Trophoblast cell (in vitro differentiated cells and primary cell): ENCODE results near the gene ATP6AP1.

Experiments used
- DNase-seq, 2 donors: peaks; one replicate each; pipeline ENCODE4 v3.0.0-alpha.2; 2016
- H2AFZ ChIP-seq: 2 replicates; pipeline ENCODE4 v1.6.1; 2013; ENCODE audit warnings: low read length, moderate library complexity, mild to moderate bottlenecking; ENCODE audit not compliant: insufficient read depth, poor library complexity
- H2AK5ac ChIP-seq: 2 replicates; pipeline ENCODE4 v1.6.1; 2013; ENCODE audit warnings: mild to moderate bottlenecking, low read length
- H2BK120ac ChIP-seq: 2 replicates; pipeline ENCODE4 v1.6.1; 2013; ENCODE audit warnings: low read length, mild to moderate bottlenecking, moderate library complexity; ENCODE audit not compliant: insufficient read depth, poor library complexity
- H2BK12ac ChIP-seq: 2 replicates; pipeline ENCODE4 v1.6.1; 2013; ENCODE audit warnings: mild to moderate bottlenecking, low read length, moderate library complexity
- H2BK5ac ChIP-seq: 2 replicates; pipeline ENCODE4 v1.6.1; 2013; ENCODE audit warnings: low read length, low read depth, moderate library complexity, mild to moderate bottlenecking; ENCODE audit not compliant: poor library complexity
- H3K14ac ChIP-seq: 2 replicates; pipeline ENCODE4 v1.6.1; 2013; ENCODE audit warnings: mild to moderate bottlenecking, low read length
- H3K18ac ChIP-seq: 2 replicates; pipeline ENCODE4 v1.6.1; 2013; ENCODE audit warnings: mild to moderate bottlenecking, low read length
- H3K23ac ChIP-seq: 2 replicates; pipeline ENCODE4 v1.6.1; 2013; ENCODE audit warnings: low read length
- H3K27ac ChIP-seq: 2 replicates; pipeline ENCODE4 v1.5.1; 2013; ENCODE audit warnings: low read depth, mild to moderate bottlenecking, inconsistent platforms, low read length, moderate library complexity
- H3K27me3 ChIP-seq: 2 replicates; pipeline ENCODE4 v1.6.1; 2013; ENCODE audit warnings: inconsistent platforms, mild to moderate bottlenecking, low read length, moderate library complexity; ENCODE audit not compliant: insufficient read depth
- H3K36me3 ChIP-seq, 2 experiments: 1 replicate in 1 of 2; 2 replicates in 1 of 2; pipeline ENCODE4 v1.6.1; 2013; ENCODE audit warnings: low read length in 2 of 2, mild to moderate bottlenecking in 2 of 2, moderate library complexity in 1 of 2; ENCODE audit not compliant: insufficient read depth in 2 of 2, control insufficient read depth in 1 of 2
- H3K4ac ChIP-seq: 2 replicates; pipeline ENCODE4 v1.6.1; 2013; ENCODE audit warnings: low read depth, mild to moderate bottlenecking, low read length, moderate library complexity
- H3K4me1 ChIP-seq, 2 experiments: 1 replicate in 1 of 2; 2 replicates in 1 of 2; pipeline ENCODE4 v1.6.1; 2013; ENCODE audit warnings: low read length in 2 of 2, mild to moderate bottlenecking in 2 of 2, moderate library complexity in 1 of 2; ENCODE audit not compliant: insufficient read depth in 2 of 2, control insufficient read depth in 1 of 2
- H3K4me2 ChIP-seq: 2 replicates; pipeline ENCODE4 v1.6.1; 2013; ENCODE audit warnings: inconsistent platforms, mild to moderate bottlenecking, low read length, moderate library complexity
- H3K4me3 ChIP-seq: 2 replicates; pipeline ENCODE4 v1.5.1; 2013; ENCODE audit warnings: mild to moderate bottlenecking, low read depth, low read length, inconsistent platforms
- H3K79me1 ChIP-seq: one replicate; pipeline ENCODE4 v1.6.1; 2013; ENCODE audit warnings: low read length
- H3K79me2 ChIP-seq: 2 replicates; pipeline ENCODE4 v1.6.1; 2013; ENCODE audit warnings: low read length, mild to moderate bottlenecking; ENCODE audit not compliant: control insufficient read depth, insufficient read depth, poor library complexity
- H3K9ac ChIP-seq: 2 replicates; pipeline ENCODE4 v1.6.1; 2013; ENCODE audit warnings: mild to moderate bottlenecking, low read length
- H3K9me3 ChIP-seq: 2 replicates; pipeline ENCODE4 v1.6.1; 2013; ENCODE audit warnings: low read depth, mild to moderate bottlenecking, control low read depth, inconsistent platforms, low read length; ENCODE audit not compliant: insufficient read depth
- H4K12ac ChIP-seq: 2 replicates; pipeline ENCODE4 v1.6.1; 2013; ENCODE audit warnings: low read depth, mild to moderate bottlenecking, low read length, moderate library complexity
- H4K8ac ChIP-seq: 2 replicates; pipeline ENCODE4 v1.6.1; 2013; ENCODE audit warnings: low read depth, mild to moderate bottlenecking, low read length, moderate library complexity
- H4K91ac ChIP-seq: one replicate; pipeline ENCODE4 v1.6.1; 2013; ENCODE audit warnings: low read depth, mild to moderate bottlenecking, low read length, moderate library complexity
- WGBS: extraction: QIAGEN DNeasy Blood & Tissue Kit; methylation state at CpG from one replicate; pipeline ENCODE4 v1.1.7; 2013; ENCODE audit warnings: missing lambda C conversion rate; ENCODE audit not compliant: insufficient read length, insufficient coverage; ENCODE audit errors: extremely low coverage; 5-methylcytosine and 5-hydroxymethylcytosine counted together

The ATP6AP1 gene

GRCh38 chrX:154380787-154381186 lies 47.7 kb upstream of the ATP6AP1 start:
- H3K4me2 ChIP-seq, result peak overlapping the region; percentile 89
- no CpG with 5 or more reads among the region's 14 CpGs for WGBS
- no peak overlapping the region for H4K12ac ChIP-seq
- no peak overlapping the region for H2AK5ac ChIP-seq
- peaks cover 12 to 13% of the 10 kb centered on the region in 2 experiments for H3K4me1 ChIP-seq
- H3K9me3 ChIP-seq, result no peaks in the 10 kb centered on the region
- no peak overlapping the region for H2BK120ac ChIP-seq
- no peak overlapping the region for H3K9ac ChIP-seq
- H4K8ac ChIP-seq, result no peak overlapping the region
- no peak for DNase-seq
- peaks cover 13% of the 10 kb centered on the region for H3K79me1 ChIP-seq
- no peak overlapping the region for H2AFZ ChIP-seq
- H2BK12ac ChIP-seq, result no peak overlapping the region
- H3K79me2 ChIP-seq, result peaks cover 16% of the 10 kb centered on the region
- no peak overlapping the region for H3K18ac ChIP-seq
- H3K4me3 ChIP-seq, result no peak overlapping the region
- H3K36me3 ChIP-seq, result peaks cover 7 to 15% of the 10 kb centered on the region in 2 experiments
- H3K27me3 ChIP-seq, result no peaks in the 10 kb centered on the region
- H3K14ac ChIP-seq, result no peak overlapping the region
- no peak overlapping the region for H2BK5ac ChIP-seq
- H3K4ac ChIP-seq, result no peak overlapping the region
- H4K91ac ChIP-seq, result no peak overlapping the region
- H3K27ac ChIP-seq, result no peak overlapping the region
- no peak overlapping the region for H3K23ac ChIP-seq

GRCh38 chrX:154381271-154381670 lies 47.2 kb upstream of the ATP6AP1 start:
- Histone ChIP-seq H3K4ac (no peak overlapping the region), H3K9ac (no peak overlapping the region), H3K4me1 (peaks cover 12 to 13% of the 10 kb centered on the region in 2 experiments), H2BK120ac (no peak overlapping the region), H3K36me3 (peaks cover 7 to 15% of the 10 kb centered on the region in 2 experiments), H3K27me3 (no peaks in the 10 kb centered on the region), H3K4me2 (no peak overlapping the region), H3K18ac (no peak overlapping the region), H3K79me2 (peaks cover 16% of the 10 kb centered on the region), H2BK12ac (no peak overlapping the region), H2BK5ac (no peak overlapping the region), H3K4me3 (no peak overlapping the region), H3K23ac (no peak overlapping the region), H2AFZ (no peak overlapping the region), H3K79me1 (peaks cover 13% of the 10 kb centered on the region), H3K14ac (no peak overlapping the region), H3K9me3 (no peaks in the 10 kb centered on the region), H4K8ac (no peak overlapping the region), H3K27ac (no peak overlapping the region), H2AK5ac (no peak overlapping the region), H4K91ac (no peak overlapping the region), H4K12ac (no peak overlapping the region)
- no peak for DNase-seq
- WGBS, result no CpG with 5 or more reads among the region's 6 CpGs

- Histone ChIP-seq H3K36me3 (peaks cover 7 to 15% of the 10 kb centered on the region in 2 experiments), H2BK120ac (no peak overlapping the region), H2BK12ac (no peak overlapping the region), H4K91ac (no peak overlapping the region), H4K8ac (no peak overlapping the region), H3K27ac (no peak overlapping the region), H2BK5ac (no peak overlapping the region), H3K23ac (no peak overlapping the region), H2AK5ac (no peak overlapping the region), H3K4me3 (no peak overlapping the region), H3K9ac (no peak overlapping the region), H2AFZ (no peak overlapping the region), H3K79me2 (peaks cover 16% of the 10 kb centered on the region), H3K4ac (no peak overlapping the region), H3K4me2 (no peak overlapping the region), H3K4me1 (peaks cover 12 to 13% of the 10 kb centered on the region in 2 experiments), H3K18ac (no peak overlapping the region), H3K14ac (no peak overlapping the region), H3K79me1 (peaks cover 13% of the 10 kb centered on the region), H4K12ac (no peak overlapping the region), H3K27me3 (no peaks in the 10 kb centered on the region), H3K9me3 (no peaks in the 10 kb centered on the region)
- WGBS, result no CpG with 5 or more reads among the region's 11 CpGs
- DNase-seq, result no peak
Observed at GRCh38 chrX:154382483-154383069, 45.9 kb upstream of the ATP6AP1 start.

DNA sequence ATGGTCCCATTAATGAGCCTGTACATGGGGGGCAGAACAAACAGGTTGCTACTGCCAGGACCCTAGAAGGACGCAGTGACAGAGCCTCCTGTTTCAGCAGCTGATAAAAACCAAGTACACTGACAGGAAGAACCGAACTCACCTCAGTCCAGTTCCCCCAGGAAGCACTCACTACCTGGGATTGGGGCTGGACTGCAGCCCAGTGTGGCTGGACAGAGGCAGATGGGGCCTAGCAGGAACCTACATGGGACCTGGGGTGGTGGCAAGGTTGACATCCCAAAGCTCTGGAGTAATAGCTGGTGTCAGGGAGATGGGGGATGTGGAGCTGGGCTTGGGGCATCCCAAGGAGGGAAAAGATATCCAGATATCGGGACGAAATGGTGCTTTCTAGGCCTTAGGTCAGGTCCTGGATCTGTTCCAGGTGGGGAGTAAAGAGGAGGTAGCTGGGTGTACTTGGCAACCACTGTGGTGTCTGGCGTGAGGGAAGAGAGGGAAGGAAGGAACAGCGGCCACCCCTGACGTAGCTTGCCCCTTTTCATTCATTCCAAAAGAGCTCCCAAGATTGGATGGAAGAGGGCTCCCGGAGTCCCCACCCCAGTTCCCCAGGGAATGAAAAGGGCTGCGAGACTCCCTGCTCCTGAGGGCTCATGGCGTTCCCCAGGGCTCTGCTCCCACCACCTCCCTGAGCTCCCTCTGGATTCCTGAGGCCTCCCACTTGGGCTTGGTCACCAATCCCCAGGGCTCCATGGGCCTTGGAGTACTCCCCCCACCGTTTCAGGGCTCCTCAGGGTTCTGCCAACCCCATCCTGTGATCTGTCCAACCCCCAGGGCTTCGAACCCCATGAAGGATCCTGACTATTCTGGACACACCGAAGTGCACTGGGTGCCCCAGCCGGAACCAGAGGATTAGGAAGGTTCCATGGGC lies 44.9 kb upstream of the ATP6AP1 start:
- H2BK12ac ChIP-seq, result no peak overlapping the region
- H3K14ac ChIP-seq, result no peak overlapping the region
- no peak overlapping the region for H2AFZ ChIP-seq
- H3K18ac ChIP-seq, result no peak overlapping the region
- H3K27me3 ChIP-seq, result no peaks in the 10 kb centered on the region
- peaks cover 10% of the 10 kb centered on the region for H3K79me2 ChIP-seq
- no peak overlapping the region for H3K4me3 ChIP-seq
- H3K27ac ChIP-seq, result no peak overlapping the region
- no peak overlapping the region for H4K91ac ChIP-seq
- no peak overlapping the region for H2AK5ac ChIP-seq
- H3K4ac ChIP-seq, result no peak overlapping the region
- no peak overlapping the region for H4K8ac ChIP-seq
- no peak overlapping the region for H3K9ac ChIP-seq
- no peak for DNase-seq
- no peaks in the 10 kb centered on the region for H3K9me3 ChIP-seq
- H3K79me1 ChIP-seq, result peaks cover 7% of the 10 kb centered on the region
- H3K23ac ChIP-seq, result no peak overlapping the region
- peaks cover 6 to 8% of the 10 kb centered on the region in 2 experiments for H3K4me1 ChIP-seq
- no peak overlapping the region for H2BK120ac ChIP-seq
- WGBS, result no CpG with 5 or more reads among the region's 14 CpGs
- no peak overlapping the region for H4K12ac ChIP-seq
- H2BK5ac ChIP-seq, result no peak overlapping the region
- H3K4me2 ChIP-seq, result no peak overlapping the region
- H3K36me3 ChIP-seq, result peaks cover 7 to 15% of the 10 kb centered on the region in 2 experiments
